ENCODE results near the gene EYS. TPM values are rescaled to one million over a fixed set of nuclear protein-coding genes. Genes with fewer than 3 reads are reported as not detected.

Gene EYS
- total and polyA plus RNA-seq, 2 of the 8 experiments (the other 6 are each of a cell fraction or from before 2014, with no cell fraction given) = 0.05 to 0.13 TPM

- Histone ChIP-seq H3K56ac (replicated peaks; ENCODE audit: insufficient read length, low read depth, low read length) (no peak overlapping the region), H2BK20ac (ENCODE audit: low read length) (no peak overlapping the region), H3K23me2 (ENCODE audit: low read depth, low read length) (no peaks in the 10 kb centered on the region), H4K8ac (ENCODE audit: extremely low read depth, insufficient read depth, low read length) (no peak overlapping the region), H3K79me2 (ENCODE audit: control insufficient read depth in 1 of 2, insufficient read depth in 2 of 2, low read length in 2 of 2) (no peaks in the 10 kb centered on the region), H3K27ac (ENCODE audit: low read depth, low read length) (no peak overlapping the region), H3K4me2 (ENCODE audit: insufficient read depth in 1 of 2, low read depth in 2 of 2, low read length in 2 of 2) (no peak overlapping the region), H4K5ac (ENCODE audit: insufficient read length, low read depth, low read length) (no peak overlapping the region), H3K4me1 (replicated peaks in 1 of 4; ENCODE audit: control insufficient read depth in 3 of 4, insufficient read depth in 4 of 4, low read length in 3 of 4) (no peaks in the 10 kb centered on the region), H2AFZ (ENCODE audit: low read length) (no peak overlapping the region), H3K18ac (ENCODE audit: extremely low read depth, low read length) (no peak overlapping the region), H3K27me3 (replicated peaks in 1 of 4; ENCODE audit: control insufficient read depth in 3 of 4, extremely low read depth in 1 of 4, insufficient read depth in 3 of 4, low read length in 3 of 4) (no peaks in the 10 kb centered on the region), H2AK5ac (ENCODE audit: low read depth, low read length) (no peak overlapping the region), H4K91ac (replicated peaks; ENCODE audit: insufficient read length, low read length) (no peak overlapping the region), H3K9ac (replicated peaks in 1 of 4; ENCODE audit: extremely low read depth in 1 of 4, low read depth in 3 of 4, low read length in 3 of 4) (no peak overlapping the region), H3K9me3 (ENCODE audit: insufficient read depth in 2 of 2, low read depth in 1 of 2, low read length in 1 of 2) (no peaks in the 10 kb centered on the region), H3K23ac (ENCODE audit: insufficient read length) (no peak overlapping the region), H3K4ac (replicated peaks; ENCODE audit: insufficient read length, low read depth, low read length) (no peak overlapping the region), H2BK12ac (ENCODE audit: low read depth, low read length) (no peak overlapping the region), H2BK15ac (ENCODE audit: low read length) (no peak overlapping the region), H3K79me1 (ENCODE audit: low read depth, low read length) (no peaks in the 10 kb centered on the region), H3K4me3 (ENCODE audit: extremely low read depth in 1 of 4, insufficient read depth in 2 of 4, low read depth in 3 of 4, low read length in 4 of 4) (no peak overlapping the region), H3K36me3 (ENCODE audit: control insufficient read depth in 2 of 4, insufficient read depth in 4 of 4, low read length in 3 of 4) (peaks cover 0 to 77% (median 24%) of the 10 kb centered on the region in 4 experiments; a peak in 6 of 8 replicates), H2BK120ac (replicated peaks; ENCODE audit: low read depth, low read length) (no peak overlapping the region), H4K20me1 (replicated peaks in 1 of 2; ENCODE audit: control insufficient read depth in 1 of 2, insufficient read depth in 2 of 2, low read length in 2 of 2) (no peaks in the 10 kb centered on the region), H2BK5ac (ENCODE audit: low read depth, low read length) (no peak overlapping the region), H3K14ac (ENCODE audit: insufficient read length) (no peak overlapping the region)
- ChIA-PET CTCF (ENCODE audit: partially characterized antibody) (interaction anchor here (1.8 kb wide), 1 partner anchor 97 kb away, joined by 6 read pairs; no protein-coding TSS in a partner anchor), POLR2A (ENCODE audit: partially characterized antibody) (no interaction called here)
- WGBS, 2 experiments (ENCODE audit: extremely low coverage in 1 of 2, insufficient coverage in 1 of 2, insufficient read length in 1 of 2, insufficient replicate concordance in 2 of 2, low coverage in 1 of 2, low lambda C conversion rate in 2 of 2, missing lambda C conversion rate in 1 of 2) = 84% methylated on average over 2 of the region's 2 CpGs; no CpG with 5 or more reads in 1 of the 2 experiments
- DNase-seq (ENCODE audit: low read depth in 1 of 2, low spot score in 2 of 2) (no peak), FAIRE-seq (no peak)
- TF ChIP-seq JUND (IDR thresholded peaks at IDR 0.05; ENCODE audit: low read length) (no peak), KDM4A (IDR thresholded peaks at IDR 0.05; ENCODE audit: low read depth, low read length, severe bottlenecking) (no peak)
Observed at GRCh38 chr6:63705707-63706106, 2001.3 kb downstream of the EYS start.

Data from H1 (cell line).